Muscle layer of duodenum (tissue), 2 donors: ENCODE results near the gene MRPL45.
"Not testable (repeated sequence)": the region's sequence is repeated elsewhere in the genome, so short reads cannot be mapped to it uniquely, and the experiment has no call there.

Experiments
- H3K27ac ChIP-seq: one replicate; pipeline ENCODE4 v1.7.0; 2013; ENCODE audit warnings: mild to moderate bottlenecking, low read length
- H3K27me3 ChIP-seq: one replicate; pipeline ENCODE4 v1.7.0; 2013; ENCODE audit warnings: low read depth, mild to moderate bottlenecking, control low read depth, low read length
- H3K36me3 ChIP-seq, 2 donors: one replicate each; pipeline ENCODE4 v1.7.0; 2013; ENCODE audit warnings: low read length in 2 of 2, control low read depth in 1 of 2, mild to moderate bottlenecking in 1 of 2; ENCODE audit not compliant: insufficient read depth in 2 of 2, control insufficient read depth in 1 of 2
- H3K4me1 ChIP-seq, 2 donors: one replicate each; pipeline ENCODE4 v1.7.0; 2013; ENCODE audit warnings: low read length in 2 of 2, mild to moderate bottlenecking in 2 of 2, control low read depth in 1 of 2, moderate library complexity in 1 of 2; ENCODE audit not compliant: insufficient read depth in 2 of 2, control insufficient read depth in 1 of 2
- H3K4me3 ChIP-seq, 2 donors: one replicate each; pipeline ENCODE4 v1.7.0; 2013; ENCODE audit warnings: low read length in 2 of 2, low read depth in 1 of 2, mild to moderate bottlenecking in 1 of 2
- H3K9me3 ChIP-seq, 2 donors: one replicate each; pipeline ENCODE4 v1.7.0; 2013; ENCODE audit warnings: low read length in 2 of 2, control low read depth in 1 of 2, mild to moderate bottlenecking in 1 of 2; ENCODE audit not compliant: control insufficient read depth in 1 of 2
- donor health status: healthy.

The MRPL45 gene

GRCh38 chr17:38288217-38288827 is 8.6 kb upstream of the MRPL45 start:
- H3K27me3 ChIP-seq, H3K9me3 ChIP-seq, H3K27ac ChIP-seq, H3K4me1 ChIP-seq, H3K36me3 ChIP-seq, H3K4me3 ChIP-seq: not testable (repeated sequence)

- not testable (repeated sequence) for H3K36me3 ChIP-seq, H3K4me3 ChIP-seq, H3K27ac ChIP-seq, H3K4me1 ChIP-seq, H3K9me3 ChIP-seq, H3K27me3 ChIP-seq
Measured at GRCh38 chr17:38289760-38290159, 7.2 kb upstream of the MRPL45 start.

- H3K4me3 ChIP-seq, H3K27me3 ChIP-seq, H3K4me1 ChIP-seq, H3K36me3 ChIP-seq, H3K9me3 ChIP-seq, H3K27ac ChIP-seq: not testable (repeated sequence)
Measured at GRCh38 chr17:38295602-38296365, 1.2 kb upstream of the MRPL45 start.

GRCh38 chr17:38315497-38315896 is 18.5 kb downstream of the MRPL45 start:
- Histone ChIP-seq H3K36me3 (peaks cover 12 to 13% of the 10 kb centered on the region in 2 donors), H3K4me1 (no peaks in the 10 kb centered on the region), H3K27me3 (no peaks in the 10 kb centered on the region), H3K4me3 (no peak overlapping the region), H3K27ac (no peak overlapping the region), H3K9me3 (no peaks in the 10 kb centered on the region)

GRCh38 chr17:38317081-38317480 is 20.1 kb downstream of the MRPL45 start:
- H3K36me3 ChIP-seq = peaks cover 13 to 23% of the 10 kb centered on the region in 2 donors
- no peak overlapping the region for H3K27ac ChIP-seq
- no peaks in the 10 kb centered on the region for H3K4me1 ChIP-seq
- H3K4me3 ChIP-seq = no peak overlapping the region
- no peaks in the 10 kb centered on the region for H3K27me3 ChIP-seq
- no peaks in the 10 kb centered on the region for H3K9me3 ChIP-seq

- Histone ChIP-seq H3K27me3 (no peaks in the 10 kb centered on the region), H3K36me3 (peaks cover 14 to 32% of the 10 kb centered on the region in 2 donors), H3K27ac (no peak overlapping the region), H3K4me3 (no peak overlapping the region), H3K9me3 (no peaks in the 10 kb centered on the region), H3K4me1 (no peaks in the 10 kb centered on the region)
Measured at GRCh38 chr17:38320482-38320881, 23.5 kb downstream of the MRPL45 start.

GRCh38 chr17:38322156-38322779 is 25.3 kb downstream of the MRPL45 start:
- peaks cover 11 to 28% of the 10 kb centered on the region in 2 donors for H3K36me3 ChIP-seq
- no peak overlapping the region for H3K4me3 ChIP-seq
- no peaks in the 10 kb centered on the region for H3K4me1 ChIP-seq
- no peaks in the 10 kb centered on the region for H3K9me3 ChIP-seq
- no peak overlapping the region for H3K27ac ChIP-seq
- no peaks in the 10 kb centered on the region for H3K27me3 ChIP-seq

- H3K4me1 ChIP-seq = no peaks in the 10 kb centered on the region
- peaks cover 10 to 28% of the 10 kb centered on the region in 2 donors for H3K36me3 ChIP-seq
- no peak overlapping the region for H3K27ac ChIP-seq
Measured at GRCh38 chr17:38322897-38323296, 25.9 kb downstream of the MRPL45 start.

GRCh38 chr17:38324141-38324697 is 27.3 kb downstream of the MRPL45 start:
- Histone ChIP-seq H3K4me3 (no peak overlapping the region), H3K36me3 (peaks cover 9 to 28% of the 10 kb centered on the region in 2 donors), H3K4me1 (no peaks in the 10 kb centered on the region), H3K27me3 (no peaks in the 10 kb centered on the region), H3K9me3 (no peaks in the 10 kb centered on the region), H3K27ac (no peak overlapping the region)

More at GRCh38 chr17:38322897-38323296, 25.9 kb downstream of the MRPL45 start:
- Histone ChIP-seq H3K9me3 (no peaks in the 10 kb centered on the region), H3K27me3 (no peaks in the 10 kb centered on the region), H3K4me3 (no peak overlapping the region)

GRCh38 chr17:38324772-38325171 is 27.8 kb downstream of the MRPL45 start:
- Histone ChIP-seq H3K36me3 (peaks cover 5 to 28% of the 10 kb centered on the region in 2 donors), H3K4me3 (no peak overlapping the region), H3K27ac (no peak overlapping the region), H3K27me3 (no peaks in the 10 kb centered on the region), H3K9me3 (no peaks in the 10 kb centered on the region), H3K4me1 (no peaks in the 10 kb centered on the region)

GRCh38 chr17:38325221-38325851 is 28.4 kb downstream of the MRPL45 start:
- no peaks in the 10 kb centered on the region for H3K9me3 ChIP-seq
- H3K27me3 ChIP-seq = no peaks in the 10 kb centered on the region
- no peak overlapping the region for H3K4me3 ChIP-seq
- H3K27ac ChIP-seq = peak overlapping the region; percentile 19
- H3K36me3 ChIP-seq = peaks cover 5 to 26% of the 10 kb centered on the region in 2 donors
- no peaks in the 10 kb centered on the region for H3K4me1 ChIP-seq
